Keratinocyte (primary cell): ENCODE measurements around the gene ARHGAP24. TPM values are rescaled to one million over a fixed set of nuclear protein-coding genes. Genes with fewer than 3 reads are reported as not detected.

Source experiments
- DNase-seq: peaks from one replicate; pipeline ENCODE4 v3.0.0-alpha.2; 2011; ENCODE audit warnings: low read depth, missing footprints, low spot score
- FAIRE-seq: peaks from 2 replicates; lab custom pipeline; 2011; peaks lifted over from hg19 to GRCh38; lab: Jason Lieb, UNC
- H2AFZ ChIP-seq: 2 replicates; pipeline ENCODE4 v1.6.0; 2012; ENCODE audit warnings: low read length, control low read depth, inconsistent platforms; ENCODE audit not compliant: control insufficient read depth
- H3K27ac ChIP-seq: 2 replicates; pipeline ENCODE4 v1.5.1; 2011; ENCODE audit warnings: low read length; ENCODE audit not compliant: control insufficient read depth, insufficient read depth
- H3K27me3 ChIP-seq: 3 replicates; pipeline ENCODE4 v1.6.0; 2011; ENCODE audit warnings: low read length; ENCODE audit not compliant: control insufficient read depth, insufficient read depth; ENCODE audit errors: extremely low read depth
- H3K36me3 ChIP-seq, 2 experiments: 2 replicates in 1 of 2; 3 replicates in 1 of 2; pipeline ENCODE4 v1.5.1; 2011; ENCODE audit warnings: low read length in 2 of 2, mild to moderate bottlenecking in 1 of 2; ENCODE audit not compliant: control insufficient read depth in 2 of 2, insufficient read depth in 2 of 2; ENCODE audit errors: extremely low read depth in 1 of 2
- H3K4me1 ChIP-seq: 3 replicates; pipeline ENCODE4 v1.5.1; 2011; ENCODE audit warnings: low read length; ENCODE audit not compliant: control insufficient read depth, insufficient read depth; ENCODE audit errors: extremely low read depth
- H3K4me2 ChIP-seq: 3 replicates; pipeline ENCODE4 v1.6.0; 2011; ENCODE audit warnings: low read depth, low read length; ENCODE audit not compliant: control insufficient read depth, insufficient read depth; ENCODE audit errors: extremely low read depth
- H3K4me3 ChIP-seq, 3 experiments: fragments of 200-600 bp in 1 of 3; sonication (generic) in 1 of 3; 2 replicates in 2 of 3; 3 replicates in 1 of 3; pipeline ENCODE4 v1.5.1; 2011 to 2016; ENCODE audit warnings: low read length in 3 of 3, mild to moderate bottlenecking in 3 of 3, control low read depth in 2 of 3, inconsistent platforms in 1 of 3, low read depth in 1 of 3, mixed read lengths in 1 of 3, mixed run types in 1 of 3, moderate library complexity in 1 of 3; ENCODE audit not compliant: control insufficient read depth in 2 of 3, insufficient read depth in 2 of 3; ENCODE audit errors: extremely low read depth in 1 of 3
- H3K79me2 ChIP-seq: 2 replicates; pipeline ENCODE4 v1.6.0; 2012; ENCODE audit warnings: low read length; ENCODE audit not compliant: control insufficient read depth, insufficient read depth
- H3K9ac ChIP-seq: 3 replicates; pipeline ENCODE4 v1.6.0; 2011; ENCODE audit warnings: low read length; ENCODE audit not compliant: control insufficient read depth, insufficient read depth; ENCODE audit errors: extremely low read depth
- H3K9me1 ChIP-seq: 3 replicates; pipeline ENCODE4 v1.6.0; 2011; ENCODE audit warnings: low read length; ENCODE audit not compliant: control insufficient read depth, insufficient read depth; ENCODE audit errors: extremely low read depth
- H3K9me3 ChIP-seq: 2 replicates; pipeline ENCODE4 v1.5.1; 2012; ENCODE audit warnings: low read depth, low read length; ENCODE audit not compliant: control insufficient read depth
- H4K20me1 ChIP-seq: 3 replicates; pipeline ENCODE4 v1.6.0; 2011; ENCODE audit warnings: low read length; ENCODE audit not compliant: control insufficient read depth, insufficient read depth; ENCODE audit errors: extremely low read depth
- CTCF ChIP-seq, 3 experiments: IDR thresholded peaks in 1 of 3; conservative IDR thresholded peaks in 1 of 3; optimal IDR thresholded peaks in 1 of 3; 2 replicates in 2 of 3; 3 replicates in 1 of 3; pipeline versions ENCODE3 to v1.5.1; 2011; ENCODE audit warnings: low read length in 3 of 3, mild to moderate bottlenecking in 3 of 3, moderate library complexity in 2 of 3, control low read depth in 1 of 3, inconsistent platforms in 1 of 3; ENCODE audit not compliant: insufficient read depth in 2 of 3; ENCODE audit errors: extremely low read depth in 1 of 3
- EZH2 ChIP-seq: IDR thresholded peaks from one replicate; pipeline ENCODE4 v1.6.1; 2012; ENCODE audit warnings: inconsistent platforms, mild to moderate bottlenecking, low read length, moderate library complexity
- dilution Hi-C: fragments of 300-500 bp; cut with MboI; formaldehyde crosslinking; loops from one replicate; pipeline ENCODE4 v1.7.0; 2020; ENCODE audit warnings: low sequenced_read_pairs; ENCODE audit not compliant: extremely low pct_ligation_motif_present
- polyA plus RNA-seq, 5 experiments: library from polyadenylated mRNA; depleted of rRNA in 3 of 5; stranded (reverse) in 3 of 5; stranded (forward) in 1 of 5; unstranded in 1 of 5; fragments of >200 nt; gene quantifications; 1 replicate in 1 of 5; 2 replicates in 3 of 5; 3 replicates in 1 of 5; pipeline versions ENCODE4 v1.2.1 to v1.2.3, GENCODE V29; 2011 to 2012; ENCODE audit warnings: missing spikeins in 2 of 5, low read depth in 1 of 5, low replicate concordance in 1 of 5

Gene ARHGAP24
- polyA plus RNA-seq, 1 donor (not counting 4 experiments of a cell fraction or from before 2014, with no cell fraction given), result 0.87 TPM

GRCh38 chr4:85548841-85549240 lies 73.9 kb downstream of the ARHGAP24 start:
- H3K36me3 ChIP-seq, result no peaks in the 10 kb centered on the region
- TF ChIP-seq CTCF (optimal IDR thresholded peaks at IDR 0.05 in 1 of 3, IDR thresholded peaks at IDR 0.05 in 1 of 3, conservative IDR thresholded peaks at IDR 0.05 in 1 of 3; ENCODE audit: extremely low read depth in 1 of 3, insufficient read depth in 2 of 3, low read length in 3 of 3) (no peak), EZH2 (no peak)
- no peaks in the 10 kb centered on the region for H4K20me1 ChIP-seq
- H3K27ac ChIP-seq, result no peak overlapping the region
- H3K4me2 ChIP-seq, result no peak overlapping the region
- no peak overlapping the region for H3K4me3 ChIP-seq
- no peaks in the 10 kb centered on the region for H3K9me1 ChIP-seq
- DNase-seq, result no peak
- H3K9me3 ChIP-seq, result no peaks in the 10 kb centered on the region
- H3K79me2 ChIP-seq, result no peaks in the 10 kb centered on the region
- H3K9ac ChIP-seq, result no peak overlapping the region
- no peak overlapping the region for H2AFZ ChIP-seq
- dilution Hi-C loops, result no loop called here
- H3K4me1 ChIP-seq, result no peaks in the 10 kb centered on the region
- H3K27me3 ChIP-seq, result no peaks in the 10 kb centered on the region
- no peak for FAIRE-seq

GRCh38 chr4:85555206-85555605 lies 80.3 kb downstream of the ARHGAP24 start:
- Histone ChIP-seq H3K9me3 (no peaks in the 10 kb centered on the region), H3K4me1 (no peaks in the 10 kb centered on the region), H3K9ac (no peak overlapping the region), H4K20me1 (no peaks in the 10 kb centered on the region), H3K27me3 (no peaks in the 10 kb centered on the region), H3K4me3 (no peak overlapping the region), H3K4me2 (no peak overlapping the region), H3K36me3 (no peaks in the 10 kb centered on the region), H2AFZ (no peak overlapping the region), H3K9me1 (no peaks in the 10 kb centered on the region), H3K27ac (no peak overlapping the region), H3K79me2 (no peaks in the 10 kb centered on the region)
- no peak for DNase-seq
- dilution Hi-C loops, result no loop called here
- FAIRE-seq, result no peak
- TF ChIP-seq EZH2, result no peak
- no peak for TF ChIP-seq CTCF (optimal IDR thresholded peaks at IDR 0.05 in 1 of 3, IDR thresholded peaks at IDR 0.05 in 1 of 3, conservative IDR thresholded peaks at IDR 0.05 in 1 of 3; ENCODE audit: extremely low read depth in 1 of 3, insufficient read depth in 2 of 3, low read length in 3 of 3)
